GM23338 (cell line): ENCODE results near the gene DLG5. TPM values are rescaled to one million over a fixed set of nuclear protein-coding genes. Genes with fewer than 3 reads are reported as not detected.

Experiments used
- ATAC-seq: fragments of 200-7000 bp; cut with Tn5 transposase; 3 replicates; pipeline ENCODE4 v1.9.1; 2020
- DNase-seq: peaks from one replicate; pipeline ENCODE4 v3.0.0-alpha.2; 2015; ENCODE audit warnings: low spot score
- H2AFZ ChIP-seq: fragments of 200-600 bp; sonication (generic); 2 replicates; pipeline ENCODE4 v1.8.0; 2016; ENCODE audit warnings: antibody characterized with exemption, mild to moderate bottlenecking, moderate library complexity
- H3F3A ChIP-seq: fragments of 200-600 bp; sonication (generic); replicated peaks from 2 replicates; pipeline ENCODE4 v1.8.0; 2017; ENCODE audit warnings: antibody characterized with exemption, mixed run types, low read depth
- H3K27ac ChIP-seq: fragments of 200-600 bp; sonication (generic); 2 replicates; pipeline ENCODE4 v1.6.1; 2016; ENCODE audit warnings: low read depth
- H3K27me3 ChIP-seq: fragments of 200-600 bp; sonication (generic); 2 replicates; pipeline ENCODE4 v1.8.0; 2016; ENCODE audit warnings: mild to moderate bottlenecking, mixed run types, moderate library complexity; ENCODE audit not compliant: insufficient read depth
- H3K36me3 ChIP-seq: fragments of 200-600 bp; sonication (generic); 2 replicates; pipeline ENCODE4 v1.8.0; 2016; ENCODE audit warnings: mild to moderate bottlenecking; ENCODE audit not compliant: insufficient read depth
- H3K4me1 ChIP-seq: fragments of 200-600 bp; sonication (generic); 2 replicates; pipeline ENCODE4 v1.8.0; 2016; ENCODE audit warnings: mild to moderate bottlenecking, moderate library complexity; ENCODE audit not compliant: insufficient read depth
- H3K4me2 ChIP-seq: fragments of 200-600 bp; sonication (generic); 2 replicates; pipeline ENCODE4 v1.7.1; 2017; ENCODE audit warnings: mixed run types
- H3K4me3 ChIP-seq: fragments of 200-600 bp; sonication (generic); 2 replicates; pipeline ENCODE4 v1.6.1; 2016; ENCODE audit warnings: mixed run types
- H3K79me2 ChIP-seq: fragments of 200-600 bp; sonication (generic); replicated peaks from 2 replicates; pipeline ENCODE4 v1.8.0; 2017; ENCODE audit warnings: mild to moderate bottlenecking; ENCODE audit not compliant: insufficient read depth
- H3K9me2 ChIP-seq: fragments of 200-600 bp; sonication (generic); 2 replicates; pipeline ENCODE4 v1.8.0; 2017; ENCODE audit not compliant: insufficient read depth
- H4K20me1 ChIP-seq: fragments of 200-600 bp; sonication (generic); replicated peaks from 2 replicates; pipeline ENCODE4 v1.8.0; 2017; ENCODE audit warnings: mild to moderate bottlenecking; ENCODE audit not compliant: insufficient read depth
- H3K27ac Mint-ChIP-seq: 2 replicates; pipeline ENCODE4 v1.8.0; 2020; ENCODE audit warnings: inconsistent platforms, mild to moderate bottlenecking, moderate library complexity, mixed read lengths
- H3K27me3 Mint-ChIP-seq: 3 replicates; pipeline ENCODE4 v1.8.0; 2022; ENCODE audit warnings: low read depth, mild to moderate bottlenecking, moderate library complexity, mixed read lengths, inconsistent platforms; ENCODE audit not compliant: insufficient read depth, poor library complexity
- H3K36me3 Mint-ChIP-seq: 3 replicates; pipeline ENCODE4 v1.8.0; 2021; ENCODE audit warnings: low read depth, mild to moderate bottlenecking, inconsistent platforms, moderate library complexity, mixed read lengths
- H3K4me1 Mint-ChIP-seq: 3 replicates; pipeline ENCODE4 v1.8.0; 2020; ENCODE audit warnings: mild to moderate bottlenecking, inconsistent platforms, mixed read lengths
- H3K4me3 Mint-ChIP-seq: 3 replicates; pipeline ENCODE4 v1.8.0; 2021; ENCODE audit warnings: moderate library complexity, mild to moderate bottlenecking, inconsistent platforms, mixed read lengths
- H3K9me3 Mint-ChIP-seq: 3 replicates; pipeline ENCODE4 v1.8.0; 2020; ENCODE audit warnings: moderate library complexity, mild to moderate bottlenecking, inconsistent platforms, mixed read lengths
- CREB1 ChIP-seq: fragments of 250-450 bp; sonication (Bioruptor Pico); IDR thresholded peaks from 2 replicates; pipeline ENCODE4 v1.5.0; 2020; ENCODE audit warnings: low read depth, mild to moderate bottlenecking, moderate library complexity
- CTCF ChIP-seq, 2 experiments: fragments of 200-600 bp in 1 of 2; sonication (generic) in 1 of 2; conservative IDR thresholded peaks; 2 replicates each; pipeline versions ENCODE4 v1.5.1 to v1.6.1; 2016 to 2017; ENCODE audit warnings: antibody characterized with exemption in 2 of 2, low read depth in 2 of 2, mild to moderate bottlenecking in 2 of 2, moderate library complexity in 1 of 2
- EZH2 ChIP-seq: fragments of 200-600 bp; sonication (generic); IDR thresholded peaks from one replicate; pipeline ENCODE4 v1.8.0; 2017; ENCODE audit warnings: antibody characterized with exemption, mild to moderate bottlenecking, low read depth; ENCODE audit not compliant: unreplicated experiment
- POLR2AphosphoS5 ChIP-seq: IDR thresholded peaks from 2 replicates; pipeline ENCODE4 v1.6.1; 2016; ENCODE audit warnings: antibody characterized with exemption, low read depth
- ZNF114 ChIP-seq: fragments of 250-450 bp; sonication (Bioruptor Pico); IDR thresholded peaks from 2 replicates; pipeline ENCODE4 v1.5.0; 2020; ENCODE audit warnings: mild to moderate bottlenecking, moderate library complexity
- ZNF462 ChIP-seq: fragments of 250-450 bp; sonication (Bioruptor Pico); IDR thresholded peaks from 2 replicates; pipeline ENCODE4 v1.5.0; 2020; ENCODE audit warnings: mild to moderate bottlenecking, moderate library complexity
- polyA plus RNA-seq: library from polyadenylated mRNA; unstranded; fragments of >200 nt; fragmentation: Nextera tagmentation; extraction: Ambion mirVana; gene quantifications from 2 replicates; pipeline ENCODE4 v1.2.1, GENCODE V29; 2016
- total RNA-seq: library from RNA; depleted of rRNA; stranded (reverse); fragments of >200 nt; shearing (Covaris generic); gene quantifications from 2 replicates; pipeline ENCODE4 v1.2.3, GENCODE V29; 2014

DLG5 gene
- total and polyA plus RNA-seq, 2 experiments from 2014 or later: 7.4 to 66.6 TPM

- no peak for TF ChIP-seq ZNF462 (CRISPR knock-in tag)
- TF ChIP-seq EZH2: no peak
- TF ChIP-seq ZNF114: no peak
Observed at GRCh38 chr10:77915319-77916105, 11.0 kb downstream of the DLG5 start (continued).

GRCh38 chr10:77913090-77913489 lies 13.5 kb downstream of the DLG5 start:
- Histone ChIP-seq H3K27ac (peak overlapping the region; percentile 72; the same call in 1 of the 2 replicates), H4K20me1 (peaks cover 26% of the 10 kb centered on the region), H3K4me2 (no peak overlapping the region), H3K4me1 (peaks cover 18% of the 10 kb centered on the region), H3K36me3 (no peaks in the 10 kb centered on the region), H3K27me3 (no peaks in the 10 kb centered on the region), H3K4me3 (no peak overlapping the region), H3K9me2 (no peaks in the 10 kb centered on the region), H2AFZ (no peak overlapping the region), H3K79me2 (peaks cover 100% of the 10 kb centered on the region), H3F3A (0 out of 2 replicates have a peak, but pooled peaks cover 3% of the 10 kb centered on the region)
- DNase-seq: no peak
- Mint-ChIP-seq H3K36me3 (peaks cover 6% of the 10 kb centered on the region; the same call in 2 of the 3 replicates), H3K27me3 (peaks cover 12% of the 10 kb centered on the region), H3K9me3 (no peaks in the 10 kb centered on the region), H3K27ac (no peak overlapping the region; the same call in 1 of the 2 replicates), H3K4me1 (peaks cover 30% of the 10 kb centered on the region), H3K4me3 (no peak overlapping the region)
- no peak for ATAC-seq
- TF ChIP-seq POLR2AphosphoS5: no peak
- TF ChIP-seq ZNF462 (CRISPR knock-in tag): no peak
- no peak for TF ChIP-seq CTCF (conservative IDR thresholded peaks at IDR 0.05; ENCODE audit: low read depth in 2 of 2)
- no peak for TF ChIP-seq CREB1
- no peak for TF ChIP-seq EZH2
- TF ChIP-seq ZNF114: no peak
